ENCODE measurements around the gene TM9SF2. TPM values are rescaled to one million over a fixed set of nuclear protein-coding genes. Genes with fewer than 3 reads are reported as not detected.

TM9SF2 gene, protein sequence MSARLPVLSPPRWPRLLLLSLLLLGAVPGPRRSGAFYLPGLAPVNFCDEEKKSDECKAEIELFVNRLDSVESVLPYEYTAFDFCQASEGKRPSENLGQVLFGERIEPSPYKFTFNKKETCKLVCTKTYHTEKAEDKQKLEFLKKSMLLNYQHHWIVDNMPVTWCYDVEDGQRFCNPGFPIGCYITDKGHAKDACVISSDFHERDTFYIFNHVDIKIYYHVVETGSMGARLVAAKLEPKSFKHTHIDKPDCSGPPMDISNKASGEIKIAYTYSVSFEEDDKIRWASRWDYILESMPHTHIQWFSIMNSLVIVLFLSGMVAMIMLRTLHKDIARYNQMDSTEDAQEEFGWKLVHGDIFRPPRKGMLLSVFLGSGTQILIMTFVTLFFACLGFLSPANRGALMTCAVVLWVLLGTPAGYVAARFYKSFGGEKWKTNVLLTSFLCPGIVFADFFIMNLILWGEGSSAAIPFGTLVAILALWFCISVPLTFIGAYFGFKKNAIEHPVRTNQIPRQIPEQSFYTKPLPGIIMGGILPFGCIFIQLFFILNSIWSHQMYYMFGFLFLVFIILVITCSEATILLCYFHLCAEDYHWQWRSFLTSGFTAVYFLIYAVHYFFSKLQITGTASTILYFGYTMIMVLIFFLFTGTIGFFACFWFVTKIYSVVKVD
- 134 and 143 TPM in 2 replicates for total RNA-seq

DNA sequence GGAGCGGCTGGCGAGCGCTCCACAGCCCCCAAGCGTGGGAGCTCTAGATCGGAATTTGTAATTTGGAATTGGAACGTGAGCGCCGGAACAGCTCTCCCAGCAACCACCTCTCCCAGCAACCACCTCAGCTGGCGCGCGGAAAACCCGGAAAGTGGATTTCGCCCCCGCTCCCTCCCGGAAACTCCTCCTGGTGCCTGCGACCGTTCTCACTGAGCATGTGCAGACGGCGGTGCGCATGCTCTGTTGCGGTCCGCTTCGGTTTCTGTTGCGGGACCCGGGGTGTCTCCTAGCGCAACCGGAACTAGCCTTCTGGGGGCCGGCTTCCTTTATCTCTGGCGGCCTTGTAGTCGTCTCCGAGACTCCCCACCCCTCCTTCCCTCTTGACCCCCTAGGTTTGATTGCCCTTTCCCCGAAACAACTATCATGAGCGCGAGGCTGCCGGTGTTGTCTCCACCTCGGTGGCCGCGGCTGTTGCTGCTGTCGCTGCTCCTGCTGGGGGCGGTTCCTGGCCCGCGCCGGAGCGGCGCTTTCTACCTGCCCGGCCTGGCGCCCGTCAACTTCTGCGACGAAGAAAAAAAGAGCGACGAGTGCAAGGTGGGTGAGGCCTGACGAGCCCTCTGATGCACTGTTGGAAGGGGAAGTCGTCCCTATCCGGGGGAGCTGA, at the start of gene TM9SF2:
Gene TM9SF2 (plus strand): TSS at position 289 of the 664 bp plus-strand sequence. CDS start 135 bp downstream, at position 424.

DNA sequence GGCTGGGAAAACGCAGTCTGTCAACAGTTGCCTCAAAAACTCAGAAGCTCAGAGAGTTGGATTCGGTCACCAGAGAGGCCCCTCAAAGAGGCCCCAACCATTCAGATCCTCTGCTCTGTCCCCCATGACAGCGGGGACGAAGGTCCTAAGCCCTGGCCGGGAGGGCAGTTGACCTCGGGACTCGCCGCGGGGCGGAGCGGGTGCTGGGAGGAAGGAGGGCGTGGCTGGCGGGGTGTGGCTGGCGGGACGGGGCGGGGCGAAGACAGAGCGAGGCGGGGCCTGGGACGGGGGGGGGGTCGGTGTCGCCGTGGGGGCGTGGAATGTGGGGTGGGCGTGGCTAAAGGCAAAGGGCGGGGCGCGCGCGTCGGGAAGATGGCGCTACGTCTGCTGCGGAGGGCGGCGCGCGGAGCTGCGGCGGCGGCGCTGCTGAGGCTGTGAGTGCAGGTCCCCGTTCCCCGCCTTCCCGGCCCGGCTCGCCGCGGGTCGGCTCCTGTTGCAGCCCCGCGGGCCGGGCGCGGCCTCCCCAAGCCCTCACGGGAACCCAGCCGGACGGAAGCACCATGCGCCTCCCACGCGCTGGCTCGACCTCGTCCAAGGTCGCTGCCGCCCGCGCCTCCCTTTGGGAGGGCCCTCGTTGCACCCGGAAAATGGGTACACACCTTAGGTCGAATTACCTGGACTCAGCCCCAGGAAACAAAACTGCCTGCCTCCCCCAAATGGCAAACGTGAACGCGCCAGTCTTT, 105.2 kb downstream of the TM9SF2 start, which contains the start of gene CLYBL:
Gene CLYBL (plus strand): TSS at position 367 of the 743 bp plus-strand sequence.

Other genes starting within 250 kb of the TM9SF2 start
- gene GPR18, start 243.1 kb upstream of the TM9SF2 start, total RNA-seq: not detected in 2 replicates
- gene GPR183, start 194.1 kb upstream of the TM9SF2 start, total RNA-seq: under 0.01 and 0.22 TPM in 2 replicates
- 1.9 and 2.1 TPM in 2 replicates for gene CLYBL, start 105.2 kb downstream of the TM9SF2 start, total RNA-seq

All from uterine smooth muscle cell (primary cell).